ENCODE results near the gene ESYT3.
A peak's percentile ranks its signal among the peaks of the same experiment; 100 is the strongest.

The ESYT3 gene

DNA sequence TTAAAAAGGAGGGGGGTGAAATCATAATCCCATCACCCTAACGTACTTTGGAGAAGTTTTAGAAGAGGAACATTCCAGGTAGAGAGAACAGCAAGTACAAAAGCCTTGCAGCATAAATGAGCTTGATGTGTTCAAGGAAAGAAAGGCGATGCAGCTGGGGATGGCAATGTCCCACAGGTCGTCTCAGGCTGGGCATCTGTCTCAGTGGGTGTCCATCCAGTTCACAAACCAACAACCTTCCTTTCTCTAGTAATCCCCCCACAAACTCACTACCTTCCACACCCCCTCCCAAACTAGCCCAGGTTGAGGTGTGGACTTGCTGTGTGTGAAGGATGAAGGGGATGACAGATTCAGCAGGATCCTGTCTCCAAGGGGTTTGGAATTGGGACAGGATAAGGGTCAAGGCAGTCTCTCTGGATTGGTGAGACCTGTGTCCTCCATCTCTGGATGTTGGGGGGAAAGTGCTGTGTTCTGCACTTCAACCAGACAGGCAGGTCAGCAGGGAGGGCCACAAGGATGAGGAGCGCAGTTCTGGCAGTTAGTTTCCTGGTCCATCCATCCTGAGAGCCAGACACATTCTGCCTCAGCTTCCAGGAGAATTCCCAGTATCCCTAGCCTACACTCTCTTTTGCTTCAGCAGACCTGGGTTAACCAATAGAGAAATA is 1.7 kb upstream of the ESYT3 start:
- no peaks in the 10 kb centered on the region for H3K4me1 ChIP-seq (ENCODE audit: control insufficient read depth, insufficient read depth, low read length)
- peaks cover 48% of the 10 kb centered on the region for H3K27me3 ChIP-seq (ENCODE audit: control insufficient read depth, insufficient read depth, low read length)

DNA sequence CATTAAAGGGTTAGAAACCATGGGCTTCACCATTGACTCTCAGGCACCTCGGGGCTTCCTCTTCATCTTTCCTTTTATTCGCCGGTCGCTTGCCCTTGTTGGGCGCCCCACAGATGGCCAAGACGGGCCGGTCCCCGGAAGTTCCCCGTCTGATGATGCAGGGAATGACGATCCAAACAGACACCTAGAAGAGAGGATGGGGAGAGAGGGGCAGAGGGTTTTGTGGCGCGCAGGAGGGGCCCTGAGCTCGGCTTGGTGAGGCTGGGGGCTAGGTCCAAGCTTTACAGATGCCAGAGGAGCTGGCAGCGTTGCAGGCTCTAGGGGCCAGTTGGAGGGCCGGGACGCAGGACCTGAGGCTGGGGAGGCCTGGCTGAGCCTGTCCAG is 532 bp upstream of the ESYT3 start:
- Histone ChIP-seq H3K27ac (ENCODE audit: low read depth, low read length) (no peak overlapping the region), H3K36me3 (ENCODE audit: control insufficient read depth, insufficient read depth, low read length) (no peaks in the 10 kb centered on the region), H3K4me3 (ENCODE audit: low read depth, low read length) (peak overlapping the region; percentile 77), H3K9ac (ENCODE audit: low read length) (no peak overlapping the region), H3K4me1 (ENCODE audit: control insufficient read depth, insufficient read depth, low read length) (no peaks in the 10 kb centered on the region), H3K9me3 (ENCODE audit: control insufficient read depth, insufficient read depth, low read depth, low read length) (peaks cover 8% of the 10 kb centered on the region), H3K27me3 (ENCODE audit: control insufficient read depth, insufficient read depth, low read length) (peaks cover 48% of the 10 kb centered on the region)

More for the DNA sequence above, 1.7 kb upstream of the ESYT3 start:
- Histone ChIP-seq H3K4me3 (ENCODE audit: low read depth, low read length) (no peak overlapping the region), H3K27ac (ENCODE audit: low read depth, low read length) (no peak overlapping the region), H3K9me3 (ENCODE audit: control insufficient read depth, insufficient read depth, low read depth, low read length) (peaks cover 8% of the 10 kb centered on the region), H3K9ac (ENCODE audit: low read length) (no peak overlapping the region), H3K36me3 (ENCODE audit: control insufficient read depth, insufficient read depth, low read length) (no peaks in the 10 kb centered on the region)

DNA sequence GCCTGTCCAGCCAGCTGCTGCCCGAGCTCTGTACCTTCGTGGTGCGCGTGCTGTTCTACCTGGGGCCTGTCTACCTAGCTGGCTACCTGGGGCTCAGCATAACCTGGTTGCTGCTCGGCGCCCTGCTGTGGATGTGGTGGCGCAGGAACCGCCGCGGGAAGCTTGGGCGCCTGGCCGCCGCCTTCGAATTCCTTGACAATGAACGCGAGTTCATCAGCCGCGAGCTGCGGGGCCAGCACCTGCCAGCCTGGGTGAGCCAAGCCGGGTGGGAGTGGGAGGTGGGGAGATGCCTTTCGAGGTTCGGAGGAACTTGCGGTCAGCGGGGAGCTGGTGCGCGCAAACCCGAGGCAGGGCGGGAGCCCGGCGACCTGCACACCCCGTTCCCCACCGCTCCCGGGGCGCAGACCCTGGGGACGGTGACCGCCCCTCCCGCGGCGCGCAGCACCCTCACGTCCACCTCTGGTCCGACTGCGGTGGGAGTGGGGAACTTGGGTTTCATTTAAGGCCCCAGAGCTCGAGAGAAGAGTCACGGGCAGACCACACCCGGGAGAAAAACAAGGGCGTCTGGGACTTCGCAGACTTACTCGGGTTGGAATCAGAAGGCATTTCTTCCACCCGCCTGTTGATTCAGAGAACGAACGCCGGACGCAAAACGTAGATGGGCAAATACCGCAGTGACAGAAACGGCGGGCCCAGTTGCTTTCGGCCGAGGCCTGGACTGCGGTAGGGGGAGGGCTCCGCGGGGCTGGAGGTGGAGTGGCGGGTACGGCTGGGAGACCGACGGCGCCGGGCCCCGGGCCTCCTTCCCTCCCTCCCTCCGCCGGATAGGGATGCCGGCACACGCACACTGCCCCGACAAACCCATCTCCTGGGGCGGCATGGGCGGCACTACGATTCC is 708 bp downstream of the ESYT3 start:
- H3K36me3 ChIP-seq (ENCODE audit: control insufficient read depth, insufficient read depth, low read length) = no peaks in the 10 kb centered on the region
- no peak overlapping the region for H3K27ac ChIP-seq (ENCODE audit: low read depth, low read length)
- H3K4me3 ChIP-seq (ENCODE audit: low read depth, low read length) = peak overlapping the region; percentile 77
- peak overlapping the region; percentile 46 for H3K9ac ChIP-seq (ENCODE audit: low read length)
- H3K9me3 ChIP-seq (ENCODE audit: control insufficient read depth, insufficient read depth, low read depth, low read length) = peaks cover 8% of the 10 kb centered on the region
- peaks cover 8% of the 10 kb centered on the region; the same call in 1 of the 2 replicates for H3K4me1 ChIP-seq (ENCODE audit: control insufficient read depth, insufficient read depth, low read length)
- peaks cover 48% of the 10 kb centered on the region for H3K27me3 ChIP-seq (ENCODE audit: control insufficient read depth, insufficient read depth, low read length)

DNA sequence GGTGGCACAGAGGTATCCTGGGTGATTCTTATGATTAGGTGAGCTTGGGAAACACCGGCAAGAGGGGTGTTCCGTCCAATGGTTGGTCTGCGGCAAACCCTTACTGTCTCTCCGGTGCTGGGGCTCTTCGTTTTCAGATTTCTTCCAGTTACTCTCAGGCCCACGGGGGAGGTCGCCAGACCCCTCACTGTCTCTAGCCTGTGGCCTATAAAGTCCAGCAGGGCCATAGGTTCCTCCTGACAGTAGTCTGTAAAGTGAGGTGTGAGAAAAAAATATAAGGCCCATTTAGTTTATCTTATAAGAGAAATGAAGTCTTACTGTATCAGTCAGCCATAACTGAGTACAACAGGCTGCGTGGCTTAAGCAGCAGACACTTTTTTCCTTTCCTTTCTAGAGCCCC is 1.4 kb downstream of the ESYT3 start:
- Histone ChIP-seq H3K27me3 (ENCODE audit: control insufficient read depth, insufficient read depth, low read length) (peaks cover 48% of the 10 kb centered on the region), H3K4me3 (ENCODE audit: low read depth, low read length) (peak overlapping the region; percentile 77)

DNA sequence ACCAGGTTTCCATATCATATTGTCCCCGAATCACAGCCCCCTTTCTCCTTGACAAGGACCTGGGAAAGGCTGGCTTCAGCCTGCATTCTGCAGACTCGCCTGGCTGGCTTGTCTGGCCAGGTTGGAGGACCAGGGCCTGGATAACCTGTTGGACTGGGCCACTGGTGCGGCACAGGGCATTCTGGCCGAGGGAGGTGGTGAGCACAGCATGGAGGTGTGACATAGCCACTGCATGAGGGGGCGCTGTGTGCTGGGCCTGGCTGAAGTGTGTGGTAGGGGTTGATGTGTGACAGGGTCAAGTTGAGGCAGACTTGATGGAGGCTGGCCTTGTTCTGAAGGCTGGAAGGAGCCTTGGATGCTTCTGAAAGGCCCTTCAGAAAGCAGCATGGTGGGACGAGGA is 2.9 kb downstream of the ESYT3 start:
- Histone ChIP-seq H3K36me3 (ENCODE audit: control insufficient read depth, insufficient read depth, low read length) (no peaks in the 10 kb centered on the region), H3K27ac (ENCODE audit: low read depth, low read length) (no peak overlapping the region), H3K27me3 (ENCODE audit: control insufficient read depth, insufficient read depth, low read length) (peaks cover 48% of the 10 kb centered on the region), H3K9me3 (ENCODE audit: control insufficient read depth, insufficient read depth, low read depth, low read length) (peaks cover 8% of the 10 kb centered on the region), H3K9ac (ENCODE audit: low read length) (no peak overlapping the region), H3K4me1 (ENCODE audit: control insufficient read depth, insufficient read depth, low read length) (peaks cover 29% of the 10 kb centered on the region; the same call in 1 of the 2 replicates), H3K4me3 (ENCODE audit: low read depth, low read length) (no peak overlapping the region)

More for the DNA sequence above, 1.4 kb downstream of the ESYT3 start:
- Histone ChIP-seq H3K36me3 (ENCODE audit: control insufficient read depth, insufficient read depth, low read length) (no peaks in the 10 kb centered on the region), H3K9ac (ENCODE audit: low read length) (peak overlapping the region; percentile 46), H3K9me3 (ENCODE audit: control insufficient read depth, insufficient read depth, low read depth, low read length) (peaks cover 8% of the 10 kb centered on the region), H3K27ac (ENCODE audit: low read depth, low read length) (no peak overlapping the region), H3K4me1 (ENCODE audit: control insufficient read depth, insufficient read depth, low read length) (peaks cover 15% of the 10 kb centered on the region; the same call in 1 of the 2 replicates)

DNA sequence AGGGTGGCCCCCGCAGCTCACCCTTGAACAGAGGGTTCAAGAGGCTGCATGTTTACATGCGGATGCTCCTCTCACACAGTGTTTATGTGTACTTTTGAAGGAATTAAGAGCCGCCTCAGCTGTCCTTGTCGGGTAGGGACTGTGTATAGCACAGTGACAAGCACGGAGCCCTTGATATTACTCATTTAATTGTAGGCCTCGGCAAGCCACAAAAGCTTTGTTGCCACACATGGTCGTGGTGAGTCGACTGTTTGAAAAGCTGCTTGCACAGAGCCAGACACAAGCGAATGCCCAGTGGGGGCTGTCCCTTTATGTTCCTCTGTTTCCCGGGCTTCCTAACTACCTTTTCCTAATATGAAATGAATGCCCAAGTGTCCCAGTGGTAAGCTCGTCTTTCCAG is 4.5 kb downstream of the ESYT3 start:
- no peaks in the 10 kb centered on the region for H3K36me3 ChIP-seq (ENCODE audit: control insufficient read depth, insufficient read depth, low read length)
- H3K4me1 ChIP-seq (ENCODE audit: control insufficient read depth, insufficient read depth, low read length) = peaks cover 36% of the 10 kb centered on the region; the same call in 1 of the 2 replicates
- H3K9me3 ChIP-seq (ENCODE audit: control insufficient read depth, insufficient read depth, low read depth, low read length) = peaks cover 4% of the 10 kb centered on the region
- H3K27me3 ChIP-seq (ENCODE audit: control insufficient read depth, insufficient read depth, low read length) = peaks cover 33% of the 10 kb centered on the region
- no peak overlapping the region for H3K4me3 ChIP-seq (ENCODE audit: low read depth, low read length)
- H3K27ac ChIP-seq (ENCODE audit: low read depth, low read length) = no peak overlapping the region
- H3K9ac ChIP-seq (ENCODE audit: low read length) = no peak overlapping the region

DNA sequence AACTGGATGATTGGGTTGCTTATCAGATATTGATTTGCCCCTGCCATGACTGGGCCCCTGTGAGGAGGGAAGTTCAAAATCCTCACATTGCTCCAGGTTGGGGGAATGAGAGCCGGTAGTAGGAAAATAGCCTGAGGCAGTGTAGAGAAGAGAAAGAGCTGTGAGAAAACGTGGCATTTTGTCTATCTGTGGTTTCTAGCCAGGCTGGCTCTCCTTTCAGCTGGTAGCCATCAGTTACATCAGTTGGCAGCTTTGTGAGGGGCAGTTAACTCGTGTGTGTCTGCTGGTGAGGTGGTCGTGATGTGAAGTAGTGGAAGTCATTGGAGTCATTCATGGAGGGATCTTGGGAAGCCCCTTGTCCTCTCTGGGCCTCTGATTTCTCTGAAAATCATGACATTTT is 5.2 kb downstream of the ESYT3 start:
- peaks cover 36% of the 10 kb centered on the region; the same call in 1 of the 2 replicates for H3K4me1 ChIP-seq (ENCODE audit: control insufficient read depth, insufficient read depth, low read length)
- H3K27me3 ChIP-seq (ENCODE audit: control insufficient read depth, insufficient read depth, low read length) = peaks cover 26% of the 10 kb centered on the region
- no peak overlapping the region for H3K4me3 ChIP-seq (ENCODE audit: low read depth, low read length)
- H3K9me3 ChIP-seq (ENCODE audit: control insufficient read depth, insufficient read depth, low read depth, low read length) = no peaks in the 10 kb centered on the region
- H3K36me3 ChIP-seq (ENCODE audit: control insufficient read depth, insufficient read depth, low read length) = no peaks in the 10 kb centered on the region
- H3K9ac ChIP-seq (ENCODE audit: low read length) = no peak overlapping the region
- H3K27ac ChIP-seq (ENCODE audit: low read depth, low read length) = no peak overlapping the region

DNA sequence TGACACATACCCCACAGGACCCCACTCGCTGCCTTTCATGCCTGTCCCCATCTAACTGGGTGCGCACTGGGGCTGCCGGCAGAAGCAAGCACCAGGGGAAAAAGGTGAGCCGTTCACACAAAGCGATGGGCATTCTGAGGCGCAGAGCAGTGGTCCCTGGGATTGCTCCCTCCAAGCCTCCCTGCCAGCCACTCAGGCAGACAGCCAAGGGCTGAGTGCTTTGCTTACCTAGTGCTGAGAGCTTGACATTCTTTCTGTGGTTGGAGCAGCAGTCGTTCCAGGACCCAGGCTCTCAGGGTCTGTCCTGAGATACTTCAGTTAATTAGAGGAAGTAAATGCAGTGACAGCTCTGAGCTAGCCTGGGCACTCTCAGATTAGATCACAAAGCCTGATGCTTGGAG is 5.7 kb downstream of the ESYT3 start:
- Histone ChIP-seq H3K4me1 (ENCODE audit: control insufficient read depth, insufficient read depth, low read length) (peaks cover 36% of the 10 kb centered on the region; the same call in 1 of the 2 replicates), H3K27me3 (ENCODE audit: control insufficient read depth, insufficient read depth, low read length) (peaks cover 21% of the 10 kb centered on the region), H3K4me3 (ENCODE audit: low read depth, low read length) (no peak overlapping the region), H3K27ac (ENCODE audit: low read depth, low read length) (no peak overlapping the region), H3K9ac (ENCODE audit: low read length) (no peak overlapping the region), H3K36me3 (ENCODE audit: control insufficient read depth, insufficient read depth, low read length) (no peaks in the 10 kb centered on the region), H3K9me3 (ENCODE audit: control insufficient read depth, insufficient read depth, low read depth, low read length) (no peaks in the 10 kb centered on the region)

DNA sequence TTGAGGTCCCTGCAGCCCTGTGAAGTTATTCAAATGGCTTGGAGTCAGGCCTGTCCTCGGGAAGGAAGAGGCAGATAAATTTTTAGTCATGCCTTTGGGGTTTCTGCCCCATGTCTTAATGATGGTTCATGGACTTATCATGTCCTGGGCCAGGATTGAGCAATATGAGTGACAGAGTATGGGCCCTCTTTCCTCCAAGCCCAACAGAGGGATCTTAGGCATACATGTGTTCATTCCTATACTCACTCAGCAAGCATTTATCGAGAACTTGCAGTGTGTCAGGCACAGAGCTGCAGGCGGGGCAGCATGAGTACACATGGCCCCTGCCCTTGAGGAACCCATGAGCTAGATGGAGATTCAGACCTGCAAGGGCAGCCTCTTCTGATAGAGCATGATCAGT is 6.2 kb downstream of the ESYT3 start:
- Histone ChIP-seq H3K9ac (ENCODE audit: low read length) (no peak overlapping the region), H3K27ac (ENCODE audit: low read depth, low read length) (no peak overlapping the region), H3K4me3 (ENCODE audit: low read depth, low read length) (no peak overlapping the region), H3K36me3 (ENCODE audit: control insufficient read depth, insufficient read depth, low read length) (no peaks in the 10 kb centered on the region), H3K9me3 (ENCODE audit: control insufficient read depth, insufficient read depth, low read depth, low read length) (no peaks in the 10 kb centered on the region), H3K4me1 (ENCODE audit: control insufficient read depth, insufficient read depth, low read length) (peaks cover 36% of the 10 kb centered on the region; the same call in 1 of the 2 replicates), H3K27me3 (ENCODE audit: control insufficient read depth, insufficient read depth, low read length) (peaks cover 16% of the 10 kb centered on the region)

DNA sequence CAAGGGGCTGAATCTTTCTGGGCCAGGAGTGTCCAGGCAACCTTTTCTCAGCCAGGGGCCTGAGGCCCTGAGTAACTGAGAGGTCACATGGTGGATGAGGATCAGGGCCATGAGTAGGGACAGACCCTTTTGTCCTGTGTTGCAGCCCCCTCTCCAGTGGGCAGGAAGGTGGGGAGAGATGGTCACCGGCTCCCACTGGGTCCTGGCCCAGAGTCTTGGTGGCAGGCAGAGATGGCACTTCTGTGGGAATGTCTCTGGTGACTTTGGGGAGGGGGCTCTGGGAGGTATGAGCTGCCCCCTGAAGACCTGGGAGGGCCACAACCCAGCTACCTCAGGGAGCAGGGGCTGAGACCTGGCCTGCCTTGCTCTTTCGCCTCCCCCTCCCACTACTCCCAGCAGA is 6.8 kb downstream of the ESYT3 start:
- H3K9me3 ChIP-seq (ENCODE audit: control insufficient read depth, insufficient read depth, low read depth, low read length) = no peaks in the 10 kb centered on the region
- H3K27ac ChIP-seq (ENCODE audit: low read depth, low read length) = no peak overlapping the region
- no peak overlapping the region for H3K4me3 ChIP-seq (ENCODE audit: low read depth, low read length)
- H3K36me3 ChIP-seq (ENCODE audit: control insufficient read depth, insufficient read depth, low read length) = no peaks in the 10 kb centered on the region
- H3K9ac ChIP-seq (ENCODE audit: low read length) = no peak overlapping the region
- H3K27me3 ChIP-seq (ENCODE audit: control insufficient read depth, insufficient read depth, low read length) = peaks cover 10% of the 10 kb centered on the region
- peaks cover 36% of the 10 kb centered on the region; the same call in 1 of the 2 replicates for H3K4me1 ChIP-seq (ENCODE audit: control insufficient read depth, insufficient read depth, low read length)

DNA sequence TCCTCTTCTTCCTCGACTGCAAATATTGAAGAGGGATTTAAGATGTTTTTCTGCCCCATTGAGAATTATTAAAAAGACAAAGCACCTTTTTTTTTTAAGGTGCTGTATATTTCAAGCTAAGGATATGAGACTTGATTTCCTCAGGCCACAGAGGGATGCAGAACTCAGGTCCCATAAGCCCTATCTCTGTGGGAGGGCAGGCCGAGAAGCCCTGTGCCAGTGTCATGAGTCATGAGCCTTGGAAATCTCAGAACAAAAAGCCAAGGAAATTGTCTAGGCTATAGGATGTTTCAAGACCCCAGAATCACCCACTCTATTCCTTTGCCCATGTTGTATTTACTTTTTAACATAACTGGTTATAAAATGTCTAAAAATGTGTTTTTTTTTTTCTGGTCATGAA is 7.3 kb downstream of the ESYT3 start:
- Histone ChIP-seq H3K4me3 (ENCODE audit: low read depth, low read length) (no peak overlapping the region), H3K27ac (ENCODE audit: low read depth, low read length) (no peak overlapping the region), H3K9ac (ENCODE audit: low read length) (no peak overlapping the region)

More for the DNA sequence above, 7.3 kb downstream of the ESYT3 start:
- H3K9me3 ChIP-seq (ENCODE audit: control insufficient read depth, insufficient read depth, low read depth, low read length) = no peaks in the 10 kb centered on the region
- H3K27me3 ChIP-seq (ENCODE audit: control insufficient read depth, insufficient read depth, low read length) = peaks cover 5% of the 10 kb centered on the region
- H3K4me1 ChIP-seq (ENCODE audit: control insufficient read depth, insufficient read depth, low read length) = peaks cover 36% of the 10 kb centered on the region; the same call in 1 of the 2 replicates
- no peaks in the 10 kb centered on the region for H3K36me3 ChIP-seq (ENCODE audit: control insufficient read depth, insufficient read depth, low read length)
